Vagina (tissue), 2 donors: ENCODE results near the gene WASF3. TPM values are rescaled to one million over a fixed set of nuclear protein-coding genes. Genes with fewer than 3 reads are reported as not detected.

Experiments used
- DNase-seq, 2 donors: peaks; one replicate each; pipeline ENCODE4 v3.0.0-alpha.2; 2017; ENCODE audit errors: extremely low spot score in 2 of 2
- H3K27ac ChIP-seq: fragments of 200-600 bp; sonication (generic); one replicate; pipeline ENCODE4 v1.5.1; 2019
- H3K27me3 ChIP-seq: fragments of 200-600 bp; sonication (generic); one replicate; pipeline ENCODE4 v1.5.1; 2019
- H3K36me3 ChIP-seq, 2 donors: fragments of 200-600 bp; sonication (generic); one replicate each; pipeline ENCODE4 v1.5.1; 2017 to 2019
- H3K4me1 ChIP-seq: fragments of 200-600 bp; sonication (generic); one replicate; pipeline ENCODE4 v1.5.1; 2019
- H3K4me3 ChIP-seq, 2 donors: fragments of 200-600 bp; sonication (generic); 1 replicate in 1 of 2; 2 replicates in 1 of 2; pipeline ENCODE4 v1.5.1; 2016 to 2019
- H3K9me3 ChIP-seq: fragments of 200-600 bp; sonication (generic); one replicate; pipeline ENCODE4 v1.5.1; 2019
- POLR2A ChIP-seq, 2 donors: fragments of 450-650 bp; IDR thresholded peaks; one replicate each; pipeline ENCODE4 v1.6.1; 2017; ENCODE audit warnings: antibody characterized with exemption in 2 of 2, mild to moderate bottlenecking in 2 of 2, moderate library complexity in 2 of 2
- POLR2AphosphoS5 ChIP-seq, 2 donors: sonication (generic); formaldehyde crosslinking; IDR thresholded peaks; one replicate each; pipeline ENCODE4 v1.9.0; 2017; ENCODE audit warnings: antibody characterized with exemption in 2 of 2, mild to moderate bottlenecking in 2 of 2, low read depth in 1 of 2; ENCODE audit not compliant: insufficient read depth in 1 of 2
- intact Hi-C: fragments of 100-400 bp; cut with DNase I; formaldehyde crosslinking; loops from one replicate; pipeline ENCODE4 v1.15.1; 2023
- total RNA-seq: library from RNA; depleted of rRNA; stranded (reverse); fragments of >200 nt; gene quantifications from one replicate; pipeline ENCODE4 v1.2.3, GENCODE V29; 2016
- TF ChIP-seq, protein P1 (sequence below), 3 experiments: fragments of 450-650 bp in 2 of 3; fragments of 200-600 bp in 1 of 3; sonication (generic) in 1 of 3; IDR thresholded peaks; one replicate each; pipeline ENCODE4 v1.5.1; 2017 to 2019; ENCODE audit warnings: antibody characterized with exemption in 3 of 3, mild to moderate bottlenecking in 2 of 3, moderate library complexity in 2 of 3

Gene WASF3
- total RNA-seq, 1 donor from 2014 or later, result 20.4 TPM

DNA sequence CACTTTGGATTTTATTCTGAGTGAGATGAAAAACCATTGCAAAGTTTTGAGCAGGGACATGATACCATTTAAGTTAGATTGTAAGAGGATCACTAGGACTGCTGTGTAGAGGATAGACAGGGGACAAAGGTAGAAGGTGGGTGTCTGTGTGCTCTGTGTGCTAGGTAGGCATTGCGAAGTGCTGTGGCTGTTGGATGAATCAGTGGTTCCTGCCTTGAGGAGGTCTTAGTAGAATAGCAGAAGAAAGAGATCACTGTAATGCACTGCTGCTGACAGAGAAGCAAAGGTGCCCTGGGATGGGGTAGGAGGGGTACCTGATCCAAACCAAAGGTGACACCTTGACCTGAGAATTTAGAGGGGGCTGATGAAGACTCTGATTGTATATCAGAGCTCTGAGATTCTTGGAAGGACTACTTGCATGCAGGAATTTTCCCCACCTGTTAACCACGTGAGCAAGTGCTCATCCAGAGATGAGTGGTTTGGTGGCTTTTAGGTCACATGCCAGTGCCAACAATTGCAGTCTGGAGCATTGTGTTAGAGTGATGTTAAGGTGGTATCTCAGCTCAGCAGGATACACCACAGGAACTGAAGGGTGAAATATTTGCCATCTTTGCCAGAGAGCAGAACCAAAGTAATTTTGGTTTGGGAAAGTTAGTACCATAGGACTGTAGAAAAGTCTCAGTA is 10.8 kb downstream of the WASF3 start:
- Histone ChIP-seq H3K9me3 (no peaks in the 10 kb centered on the region), H3K4me1 (no peaks in the 10 kb centered on the region), H3K36me3 (no peaks in the 10 kb centered on the region), H3K4me3 (no peak overlapping the region), H3K27ac (no peak overlapping the region), H3K27me3 (no peaks in the 10 kb centered on the region)
- no peak for DNase-seq
- TF ChIP-seq POLR2A (IDR thresholded peaks at IDR 0.05) (no peak), POLR2AphosphoS5 (IDR thresholded peaks at IDR 0.05; ENCODE audit: insufficient read depth in 1 of 2, low read depth in 1 of 2) (no peak)
- TF ChIP-seq, protein P1, sequence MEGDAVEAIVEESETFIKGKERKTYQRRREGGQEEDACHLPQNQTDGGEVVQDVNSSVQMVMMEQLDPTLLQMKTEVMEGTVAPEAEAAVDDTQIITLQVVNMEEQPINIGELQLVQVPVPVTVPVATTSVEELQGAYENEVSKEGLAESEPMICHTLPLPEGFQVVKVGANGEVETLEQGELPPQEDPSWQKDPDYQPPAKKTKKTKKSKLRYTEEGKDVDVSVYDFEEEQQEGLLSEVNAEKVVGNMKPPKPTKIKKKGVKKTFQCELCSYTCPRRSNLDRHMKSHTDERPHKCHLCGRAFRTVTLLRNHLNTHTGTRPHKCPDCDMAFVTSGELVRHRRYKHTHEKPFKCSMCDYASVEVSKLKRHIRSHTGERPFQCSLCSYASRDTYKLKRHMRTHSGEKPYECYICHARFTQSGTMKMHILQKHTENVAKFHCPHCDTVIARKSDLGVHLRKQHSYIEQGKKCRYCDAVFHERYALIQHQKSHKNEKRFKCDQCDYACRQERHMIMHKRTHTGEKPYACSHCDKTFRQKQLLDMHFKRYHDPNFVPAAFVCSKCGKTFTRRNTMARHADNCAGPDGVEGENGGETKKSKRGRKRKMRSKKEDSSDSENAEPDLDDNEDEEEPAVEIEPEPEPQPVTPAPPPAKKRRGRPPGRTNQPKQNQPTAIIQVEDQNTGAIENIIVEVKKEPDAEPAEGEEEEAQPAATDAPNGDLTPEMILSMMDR (IDR thresholded peaks at IDR 0.05), result no peak
- intact Hi-C loops, result no loop called here

GRCh38 chr13:26571518-26571917 is 14.0 kb downstream of the WASF3 start:
- Histone ChIP-seq H3K36me3 (no peaks in the 10 kb centered on the region), H3K4me1 (no peaks in the 10 kb centered on the region), H3K4me3 (no peak overlapping the region), H3K27me3 (no peaks in the 10 kb centered on the region), H3K9me3 (no peaks in the 10 kb centered on the region), H3K27ac (no peak overlapping the region)
- TF ChIP-seq POLR2A (IDR thresholded peaks at IDR 0.05) (no peak), POLR2AphosphoS5 (IDR thresholded peaks at IDR 0.05; ENCODE audit: insufficient read depth in 1 of 2, low read depth in 1 of 2) (no peak)
- TF ChIP-seq, protein P1 (IDR thresholded peaks at IDR 0.05), result no peak
- DNase-seq, result no peak
- intact Hi-C loops, result no loop called here

DNA sequence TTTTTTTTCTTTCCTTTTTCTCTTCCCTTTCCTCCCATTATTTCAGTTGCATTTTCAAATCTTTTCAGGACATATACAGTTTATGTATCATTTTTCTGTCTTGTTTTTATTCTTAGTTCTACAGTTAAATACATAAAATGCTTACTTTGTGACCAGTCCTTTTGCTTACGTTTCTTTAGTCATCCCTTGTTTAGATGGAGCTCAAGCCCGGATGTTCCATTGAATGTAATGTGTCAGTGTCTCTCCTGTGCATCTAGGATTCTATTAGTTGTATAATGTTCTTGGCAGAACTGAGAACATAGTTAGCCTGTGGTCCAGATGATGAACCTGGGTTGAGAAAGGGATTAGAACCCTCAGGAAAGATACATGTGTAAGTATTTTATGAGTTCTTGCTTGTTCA is 17.8 kb downstream of the WASF3 start:
- Histone ChIP-seq H3K4me3 (no peak overlapping the region), H3K9me3 (no peaks in the 10 kb centered on the region), H3K4me1 (no peaks in the 10 kb centered on the region), H3K36me3 (no peaks in the 10 kb centered on the region), H3K27me3 (no peaks in the 10 kb centered on the region), H3K27ac (no peak overlapping the region)
- no peak for DNase-seq
- intact Hi-C loops, result no loop called here
- TF ChIP-seq POLR2A (IDR thresholded peaks at IDR 0.05) (no peak), POLR2AphosphoS5 (IDR thresholded peaks at IDR 0.05; ENCODE audit: insufficient read depth in 1 of 2, low read depth in 1 of 2) (no peak)
- TF ChIP-seq, protein P1 (IDR thresholded peaks at IDR 0.05), result no peak

- Histone ChIP-seq H3K36me3 (no peaks in the 10 kb centered on the region), H3K4me1 (no peaks in the 10 kb centered on the region), H3K9me3 (no peaks in the 10 kb centered on the region), H3K4me3 (no peak overlapping the region), H3K27ac (no peak overlapping the region), H3K27me3 (no peaks in the 10 kb centered on the region)
- no peak for TF ChIP-seq POLR2AphosphoS5 (IDR thresholded peaks at IDR 0.05; ENCODE audit: insufficient read depth in 1 of 2, low read depth in 1 of 2)
- no peak for TF ChIP-seq POLR2A (IDR thresholded peaks at IDR 0.05)
- TF ChIP-seq, protein P1 (IDR thresholded peaks at IDR 0.05), result no peak
- intact Hi-C loops, result no loop called here
- no peak for DNase-seq
Measured at GRCh38 chr13:26579580-26579979, 22.1 kb downstream of the WASF3 start.

- H3K4me3 ChIP-seq, result no peak overlapping the region
- DNase-seq, result no peak
- H3K36me3 ChIP-seq, result no peaks in the 10 kb centered on the region
- H3K27ac ChIP-seq, result no peak overlapping the region
- intact Hi-C loops, result no loop called here
- TF ChIP-seq, protein P1 (IDR thresholded peaks at IDR 0.05), result no peak
- TF ChIP-seq POLR2AphosphoS5 (IDR thresholded peaks at IDR 0.05; ENCODE audit: insufficient read depth in 1 of 2, low read depth in 1 of 2), result no peak
- TF ChIP-seq POLR2A (IDR thresholded peaks at IDR 0.05), result no peak
- no peaks in the 10 kb centered on the region for H3K27me3 ChIP-seq
- no peaks in the 10 kb centered on the region for H3K4me1 ChIP-seq
- H3K9me3 ChIP-seq, result no peaks in the 10 kb centered on the region
Measured at GRCh38 chr13:26583662-26584061, 26.2 kb downstream of the WASF3 start.
